ENCODE data around the gene SLC7A14. TPM values are rescaled to one million over a fixed set of nuclear protein-coding genes. Genes with fewer than 3 reads are reported as not detected.

Gene SLC7A14
- polyA plus RNA-seq, 5 donors: 0.01 to 0.50 (median 0.35) TPM

GRCh38 chr3:170497207-170498095 lies 88.4 kb downstream of the SLC7A14 start:
- DNase-seq: peak; percentile 12 to 13

GRCh38 chr3:170496868-170497140 lies 89.1 kb downstream of the SLC7A14 start:
- DNase-seq: no peak

GRCh38 chr3:170496026-170496867 lies 89.6 kb downstream of the SLC7A14 start:
- no peak for DNase-seq

- DNase-seq: no peak
Measured at GRCh38 chr3:170494766-170495165, 91.1 kb downstream of the SLC7A14 start.

- no peak for DNase-seq
Measured at GRCh38 chr3:170493712-170494182, 92.1 kb downstream of the SLC7A14 start.

- no peak for DNase-seq
Measured at GRCh38 chr3:170491901-170492300, 94.0 kb downstream of the SLC7A14 start.

GRCh38 chr3:170490828-170491560 lies 94.9 kb downstream of the SLC7A14 start:
- no peak for DNase-seq

- no peak for DNase-seq
Measured at GRCh38 chr3:170488802-170489201, 97.1 kb downstream of the SLC7A14 start.

- no peak for DNase-seq
Measured at GRCh38 chr3:170487031-170487430, 98.8 kb downstream of the SLC7A14 start.

- DNase-seq: no peak
Measured at GRCh38 chr3:170486398-170486797, 99.5 kb downstream of the SLC7A14 start.

- no peak for DNase-seq
Measured at GRCh38 chr3:170485696-170486095, 100.2 kb downstream of the SLC7A14 start.

- no peak for DNase-seq
Measured at GRCh38 chr3:170485294-170485693, 100.6 kb downstream of the SLC7A14 start.

GRCh38 chr3:170484869-170485268 lies 101.0 kb downstream of the SLC7A14 start:
- DNase-seq: no peak

GRCh38 chr3:170483485-170484262 lies 102.2 kb downstream of the SLC7A14 start:
- no peak for DNase-seq

- DNase-seq: no peak
Measured at GRCh38 chr3:170482199-170482598, 103.7 kb downstream of the SLC7A14 start.

GRCh38 chr3:170480111-170480510 lies 105.8 kb downstream of the SLC7A14 start:
- DNase-seq: no peak

GRCh38 chr3:170477395-170477794 lies 108.5 kb downstream of the SLC7A14 start:
- DNase-seq: no peak

- DNase-seq: no peak
Measured at GRCh38 chr3:170476291-170476690, 109.6 kb downstream of the SLC7A14 start.

- DNase-seq: no peak
Measured at GRCh38 chr3:170475092-170475685, 110.7 kb downstream of the SLC7A14 start.

- no peak for DNase-seq
Measured at GRCh38 chr3:170473358-170473757, 112.5 kb downstream of the SLC7A14 start.

GRCh38 chr3:170471149-170471548 lies 114.7 kb downstream of the SLC7A14 start:
- no peak for DNase-seq

All from right lung (tissue), 5 donors.